ENCODE data around the gene LRRC3. TPM values are rescaled to one million over a fixed set of nuclear protein-coding genes. Genes with fewer than 3 reads are reported as not detected.

Gene LRRC3
- total and polyA plus RNA-seq, 2 experiments from 2014 or later = 4.1 to 9.5 TPM

- TF ChIP-seq CTCF (IDR thresholded peaks at IDR 0.05; ENCODE audit: low read depth, low read length) = no peak
- no peaks in the 10 kb centered on the region for H3K9me3 ChIP-seq (ENCODE audit: low read depth)
- H3K27ac ChIP-seq = no peak overlapping the region
- H3K27me3 ChIP-seq = no peaks in the 10 kb centered on the region
- H3K4me1 ChIP-seq (ENCODE audit: low read depth) = peaks cover under 1% of the 10 kb centered on the region
- no peaks in the 10 kb centered on the region for H3K36me3 ChIP-seq
- DNase-seq (ENCODE audit: low read depth in 1 of 2, low spot score in 1 of 2) = no peak
- no peak overlapping the region for H3K4me3 ChIP-seq
These were observed 5.7 kb downstream of the LRRC3 start for GRCh38 chr21:44461005-44461404.

- H3K4me3 ChIP-seq = no peak overlapping the region
- H3K36me3 ChIP-seq = no peaks in the 10 kb centered on the region
- no peaks in the 10 kb centered on the region for H3K4me1 ChIP-seq (ENCODE audit: low read depth)
- DNase-seq (ENCODE audit: low read depth in 1 of 2, low spot score in 1 of 2) = peak in 1 of 2 donors; percentile 56
- H3K27ac ChIP-seq = no peak overlapping the region
- no peaks in the 10 kb centered on the region for H3K27me3 ChIP-seq
- H3K9me3 ChIP-seq (ENCODE audit: low read depth) = no peaks in the 10 kb centered on the region
- TF ChIP-seq CTCF (IDR thresholded peaks at IDR 0.05; ENCODE audit: low read depth, low read length) = no peak
These were observed 6.2 kb downstream of the LRRC3 start for GRCh38 chr21:44461464-44462001.

- no peaks in the 10 kb centered on the region for H3K27me3 ChIP-seq
- no peaks in the 10 kb centered on the region for H3K36me3 ChIP-seq
- no peak for TF ChIP-seq CTCF (IDR thresholded peaks at IDR 0.05; ENCODE audit: low read depth, low read length)
- DNase-seq (ENCODE audit: low read depth in 1 of 2, low spot score in 1 of 2) = no peak
- no peaks in the 10 kb centered on the region for H3K9me3 ChIP-seq (ENCODE audit: low read depth)
- H3K4me1 ChIP-seq (ENCODE audit: low read depth) = no peaks in the 10 kb centered on the region
- H3K27ac ChIP-seq = no peak overlapping the region
- no peak overlapping the region for H3K4me3 ChIP-seq
These were observed 7.0 kb downstream of the LRRC3 start for GRCh38 chr21:44462086-44462833.

GRCh38 chr21:44462834-44463200 lies 7.5 kb downstream of the LRRC3 start:
- Histone ChIP-seq H3K9me3 (ENCODE audit: low read depth) (no peaks in the 10 kb centered on the region), H3K4me1 (ENCODE audit: low read depth) (no peaks in the 10 kb centered on the region), H3K27ac (no peak overlapping the region), H3K36me3 (no peaks in the 10 kb centered on the region), H3K27me3 (no peaks in the 10 kb centered on the region), H3K4me3 (no peak overlapping the region)
- no peak for TF ChIP-seq CTCF (IDR thresholded peaks at IDR 0.05; ENCODE audit: low read depth, low read length)
- no peak for DNase-seq (ENCODE audit: low read depth in 1 of 2, low spot score in 1 of 2)

- H3K27me3 ChIP-seq = no peaks in the 10 kb centered on the region
- no peaks in the 10 kb centered on the region for H3K4me1 ChIP-seq (ENCODE audit: low read depth)
- TF ChIP-seq CTCF (IDR thresholded peaks at IDR 0.05; ENCODE audit: low read depth, low read length) = no peak
- no peaks in the 10 kb centered on the region for H3K9me3 ChIP-seq (ENCODE audit: low read depth)
- peak in 1 of 2 donors; percentile 42 for DNase-seq (ENCODE audit: low read depth in 1 of 2, low spot score in 1 of 2)
- H3K27ac ChIP-seq = no peak overlapping the region
- H3K4me3 ChIP-seq = no peak overlapping the region
- H3K36me3 ChIP-seq = no peaks in the 10 kb centered on the region
These were observed 8.4 kb downstream of the LRRC3 start for GRCh38 chr21:44463724-44464123.

All from cardiac muscle cell (in vitro differentiated cells and primary cell).